HT1080 (cell line): ENCODE measurements around the gene HAO1. TPM values are rescaled to one million over a fixed set of nuclear protein-coding genes. Genes with fewer than 3 reads are reported as not detected.
"Not testable (repeated sequence)": the region's sequence is repeated elsewhere in the genome, so short reads cannot be mapped to it uniquely, and the experiment has no call there.

Source experiments
- DNase-seq: peaks from one replicate; pipeline ENCODE4 v3.0.0-alpha.2; 2015; ENCODE audit warnings: low read depth
- polyA plus RNA-seq, 2 experiments: library from polyadenylated mRNA; depleted of rRNA; stranded (reverse); fragments of >200 nt; gene quantifications; 2 replicates each; pipeline ENCODE4 v1.2.3, GENCODE V29; 2015
- total RNA-seq: library from RNA; depleted of rRNA; stranded (reverse); fragments of >200 nt; shearing (Covaris generic); gene quantifications from 2 replicates; pipeline ENCODE4 v1.2.3, GENCODE V29; 2014; rRNA removed

HAO1 gene
- total RNA-seq, result 0.39 TPM in 1 of 2 replicates, not detected in the other
- polyA plus RNA-seq (2015; cell fraction: cytosol; rRNA removed), result not detected in 2 replicates
- not detected in 2 replicates for polyA plus RNA-seq (2015; cell fraction: nucleus; rRNA removed)

GRCh38 chr20:7940341-7940740 lies at the start of gene HAO1:
Gene HAO1 (minus strand): TSS chr20:7940458. CDS start chr20:7940422, 36 bp downstream.
- DNase-seq, result no peak

- DNase-seq, result no peak
Observed at GRCh38 chr20:7989379-7989778, 49.1 kb upstream of the HAO1 start.

GRCh38 chr20:7985916-7986315 lies 45.7 kb upstream of the HAO1 start:
- DNase-seq, result no peak

- no peak for DNase-seq
Observed at GRCh38 chr20:7984192-7984591, 43.9 kb upstream of the HAO1 start.

GRCh38 chr20:7981374-7981773 lies 41.1 kb upstream of the HAO1 start:
- DNase-seq, result no peak

- peak; percentile 60 for DNase-seq
Observed at GRCh38 chr20:7980332-7981046, 40.2 kb upstream of the HAO1 start.

- DNase-seq, result no peak
Observed at GRCh38 chr20:7977709-7978108, 37.5 kb upstream of the HAO1 start.

- DNase-seq, result peak; percentile 57
Observed at GRCh38 chr20:7975851-7976414, 35.7 kb upstream of the HAO1 start.

- DNase-seq, result no peak
Observed at GRCh38 chr20:7974785-7975435, 34.7 kb upstream of the HAO1 start.

- no peak for DNase-seq
Observed at GRCh38 chr20:7971536-7972280, 31.4 kb upstream of the HAO1 start.

- DNase-seq, result peak; percentile 59
Observed at GRCh38 chr20:7967199-7967844, 27.1 kb upstream of the HAO1 start.

- no peak for DNase-seq
Observed at GRCh38 chr20:7966176-7966575, 25.9 kb upstream of the HAO1 start.

- DNase-seq, result no peak
Observed at GRCh38 chr20:7959484-7959883, 19.2 kb upstream of the HAO1 start.

- not testable (repeated sequence) for DNase-seq
Observed at GRCh38 chr20:7956561-7956960, 16.3 kb upstream of the HAO1 start.

GRCh38 chr20:7950387-7950786 lies 10.1 kb upstream of the HAO1 start:
- no peak for DNase-seq

- no peak for DNase-seq
Observed at GRCh38 chr20:7943891-7944290, 3.6 kb upstream of the HAO1 start.

- DNase-seq, result no peak
Observed at GRCh38 chr20:7939663-7940062, 595 bp downstream of the HAO1 start.

- no peak for DNase-seq
Observed at GRCh38 chr20:7938058-7938457, 2.2 kb downstream of the HAO1 start.

- DNase-seq, result no peak
Observed at GRCh38 chr20:7937328-7937727, 2.9 kb downstream of the HAO1 start.

- no peak for DNase-seq
Observed at GRCh38 chr20:7935027-7935551, 5.2 kb downstream of the HAO1 start.

GRCh38 chr20:7933346-7933745 lies 6.9 kb downstream of the HAO1 start:
- DNase-seq, result no peak
